Measurements from ENCODE around the gene KRT83.

DNA sequence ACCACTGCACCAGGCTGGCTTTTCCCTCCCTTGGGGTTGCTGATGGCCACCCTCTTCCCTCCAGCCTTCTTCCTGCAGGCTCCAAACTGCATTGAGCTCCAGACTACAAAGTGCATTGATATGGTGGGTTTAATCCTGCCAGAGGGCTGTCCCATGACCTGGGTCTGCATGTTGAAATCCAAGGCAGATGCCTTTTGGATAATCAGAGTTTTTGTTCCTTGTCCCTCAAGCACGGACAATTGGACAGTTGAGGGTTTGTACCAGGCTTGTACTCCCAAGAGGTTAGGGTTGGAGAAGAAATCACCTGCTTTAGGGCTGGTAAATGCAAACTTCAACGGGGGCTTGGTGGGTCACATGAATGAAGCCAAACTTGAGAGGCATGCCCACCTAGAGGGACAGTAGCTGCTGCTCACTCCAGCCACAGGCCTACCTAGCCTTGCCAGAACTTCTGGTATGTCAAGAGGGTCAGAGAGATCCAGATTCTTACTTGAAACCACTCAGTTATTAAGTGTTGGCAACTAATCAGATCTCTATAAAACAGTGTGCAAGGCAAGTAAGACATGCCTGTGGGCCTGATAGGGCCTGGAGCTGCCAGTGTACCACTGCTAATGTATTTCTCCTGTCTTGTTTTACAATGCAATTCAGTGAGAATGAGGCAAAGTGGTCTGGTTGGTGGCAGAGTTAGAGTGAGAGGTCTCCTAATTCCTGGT is 21.7 kb upstream of the KRT83 start:
- TF ChIP-seq, protein P1, sequence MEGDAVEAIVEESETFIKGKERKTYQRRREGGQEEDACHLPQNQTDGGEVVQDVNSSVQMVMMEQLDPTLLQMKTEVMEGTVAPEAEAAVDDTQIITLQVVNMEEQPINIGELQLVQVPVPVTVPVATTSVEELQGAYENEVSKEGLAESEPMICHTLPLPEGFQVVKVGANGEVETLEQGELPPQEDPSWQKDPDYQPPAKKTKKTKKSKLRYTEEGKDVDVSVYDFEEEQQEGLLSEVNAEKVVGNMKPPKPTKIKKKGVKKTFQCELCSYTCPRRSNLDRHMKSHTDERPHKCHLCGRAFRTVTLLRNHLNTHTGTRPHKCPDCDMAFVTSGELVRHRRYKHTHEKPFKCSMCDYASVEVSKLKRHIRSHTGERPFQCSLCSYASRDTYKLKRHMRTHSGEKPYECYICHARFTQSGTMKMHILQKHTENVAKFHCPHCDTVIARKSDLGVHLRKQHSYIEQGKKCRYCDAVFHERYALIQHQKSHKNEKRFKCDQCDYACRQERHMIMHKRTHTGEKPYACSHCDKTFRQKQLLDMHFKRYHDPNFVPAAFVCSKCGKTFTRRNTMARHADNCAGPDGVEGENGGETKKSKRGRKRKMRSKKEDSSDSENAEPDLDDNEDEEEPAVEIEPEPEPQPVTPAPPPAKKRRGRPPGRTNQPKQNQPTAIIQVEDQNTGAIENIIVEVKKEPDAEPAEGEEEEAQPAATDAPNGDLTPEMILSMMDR (IDR thresholded peaks at IDR 0.05) = no peak
- TF ChIP-seq EZH2phosphoT487 (IDR thresholded peaks at IDR 0.05) = no peak
